ENCODE results near the gene ITCH. TPM values are rescaled to one million over a fixed set of nuclear protein-coding genes. Genes with fewer than 3 reads are reported as not detected.
"Not testable (repeated sequence)": the region's sequence is repeated elsewhere in the genome, so short reads cannot be mapped to it uniquely, and the experiment has no call there.

The ITCH gene
- total RNA-seq, 4 donors from 2014 or later, result 37.4 to 48.4 (median 43.4) TPM

- Histone ChIP-seq H3K9me3 (no peaks in the 10 kb centered on the region), H3K27me3 (no peaks in the 10 kb centered on the region), H3K4me3 (no peak overlapping the region), H3K27ac (no peak overlapping the region), H3K4me1 (no peaks in the 10 kb centered on the region), H3K36me3 (peaks cover 53% of the 10 kb centered on the region)
- no peak for DNase-seq (ENCODE audit: low spot score in 2 of 2)
- WGBS, result 80% methylated on average over 2 of the region's 2 CpGs
- TF ChIP-seq, protein P1, sequence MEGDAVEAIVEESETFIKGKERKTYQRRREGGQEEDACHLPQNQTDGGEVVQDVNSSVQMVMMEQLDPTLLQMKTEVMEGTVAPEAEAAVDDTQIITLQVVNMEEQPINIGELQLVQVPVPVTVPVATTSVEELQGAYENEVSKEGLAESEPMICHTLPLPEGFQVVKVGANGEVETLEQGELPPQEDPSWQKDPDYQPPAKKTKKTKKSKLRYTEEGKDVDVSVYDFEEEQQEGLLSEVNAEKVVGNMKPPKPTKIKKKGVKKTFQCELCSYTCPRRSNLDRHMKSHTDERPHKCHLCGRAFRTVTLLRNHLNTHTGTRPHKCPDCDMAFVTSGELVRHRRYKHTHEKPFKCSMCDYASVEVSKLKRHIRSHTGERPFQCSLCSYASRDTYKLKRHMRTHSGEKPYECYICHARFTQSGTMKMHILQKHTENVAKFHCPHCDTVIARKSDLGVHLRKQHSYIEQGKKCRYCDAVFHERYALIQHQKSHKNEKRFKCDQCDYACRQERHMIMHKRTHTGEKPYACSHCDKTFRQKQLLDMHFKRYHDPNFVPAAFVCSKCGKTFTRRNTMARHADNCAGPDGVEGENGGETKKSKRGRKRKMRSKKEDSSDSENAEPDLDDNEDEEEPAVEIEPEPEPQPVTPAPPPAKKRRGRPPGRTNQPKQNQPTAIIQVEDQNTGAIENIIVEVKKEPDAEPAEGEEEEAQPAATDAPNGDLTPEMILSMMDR (IDR thresholded peaks at IDR 0.05), result no peak
- no peak for TF ChIP-seq EP300 (IDR thresholded peaks at IDR 0.05)
These were observed 63.0 kb downstream of the ITCH start for GRCh38 chr20:34426026-34426425.

DNA sequence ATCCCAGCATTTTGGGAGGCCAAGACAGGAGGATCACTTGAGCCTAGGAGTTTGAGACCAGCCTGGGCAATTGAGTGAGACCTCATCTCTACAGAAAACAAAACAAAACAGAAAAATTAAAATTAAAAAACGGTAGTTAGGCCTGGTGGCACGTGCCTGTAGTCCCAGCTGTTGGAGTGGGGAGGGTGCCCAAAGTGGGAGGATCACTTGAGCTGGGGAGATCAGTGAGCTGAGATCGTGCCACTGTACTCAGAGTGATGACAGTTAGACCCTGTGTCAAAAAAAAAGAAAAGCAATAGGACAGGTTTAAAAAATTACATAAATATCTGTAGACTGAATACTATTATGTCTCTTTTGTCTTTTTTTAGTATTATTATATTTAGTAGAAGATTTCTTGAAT is 64.3 kb downstream of the ITCH start:
- TF ChIP-seq, protein P1 (IDR thresholded peaks at IDR 0.05), result no peak
- TF ChIP-seq POLR2A (IDR thresholded peaks at IDR 0.05), result no peak
- no peaks in the 10 kb centered on the region for H3K27me3 ChIP-seq
- no peak overlapping the region for H3K27ac ChIP-seq
- DNase-seq (ENCODE audit: low spot score in 2 of 2), result no peak
- 59% methylated on average over 3 of the region's 3 CpGs for WGBS
- no peaks in the 10 kb centered on the region for H3K4me1 ChIP-seq
- H3K9me3 ChIP-seq, result no peaks in the 10 kb centered on the region
- no peak overlapping the region for H3K4me3 ChIP-seq
- H3K36me3 ChIP-seq, result peaks cover 44% of the 10 kb centered on the region

- H3K4me1 ChIP-seq, result no peaks in the 10 kb centered on the region
- H3K27me3 ChIP-seq, result no peaks in the 10 kb centered on the region
- H3K4me3 ChIP-seq, result no peak overlapping the region
- H3K36me3 ChIP-seq, result peaks cover 42% of the 10 kb centered on the region
- no peak for DNase-seq (ENCODE audit: low spot score in 2 of 2)
- no peaks in the 10 kb centered on the region for H3K9me3 ChIP-seq
- no peak overlapping the region for H3K27ac ChIP-seq
- TF ChIP-seq POLR2A (IDR thresholded peaks at IDR 0.05), result no peak
- TF ChIP-seq EP300 (IDR thresholded peaks at IDR 0.05), result no peak
- TF ChIP-seq, protein P1 (IDR thresholded peaks at IDR 0.05), result no peak
- TF ChIP-seq POLR2AphosphoS5 (IDR thresholded peaks at IDR 0.05), result no peak
These were observed 64.7 kb downstream of the ITCH start for GRCh38 chr20:34427784-34428183.

GRCh38 chr20:34431168-34431567 is 68.1 kb downstream of the ITCH start:
- no peaks in the 10 kb centered on the region for H3K9me3 ChIP-seq
- H3K27ac ChIP-seq, result no peak overlapping the region
- H3K4me1 ChIP-seq, result no peaks in the 10 kb centered on the region
- TF ChIP-seq, protein P1 (IDR thresholded peaks at IDR 0.05), result no peak
- no peak for TF ChIP-seq POLR2A (IDR thresholded peaks at IDR 0.05)
- no peak for TF ChIP-seq EP300 (IDR thresholded peaks at IDR 0.05)
- TF ChIP-seq POLR2AphosphoS5 (IDR thresholded peaks at IDR 0.05), result no peak
- 95% methylated on average over 3 of the region's 3 CpGs for WGBS
- no peaks in the 10 kb centered on the region for H3K27me3 ChIP-seq
- no peak overlapping the region for H3K4me3 ChIP-seq
- no peak for DNase-seq (ENCODE audit: low spot score in 2 of 2)
- H3K36me3 ChIP-seq, result peaks cover 25% of the 10 kb centered on the region

GRCh38 chr20:34432663-34433062 is 69.6 kb downstream of the ITCH start:
- WGBS, result 96% methylated on average over 6 of the region's 6 CpGs
- not testable (repeated sequence) for H3K4me1 ChIP-seq; H3K9me3 ChIP-seq; H3K4me3 ChIP-seq; H3K27me3 ChIP-seq; H3K27ac ChIP-seq; DNase-seq (ENCODE audit: low spot score in 2 of 2)
- H3K36me3 ChIP-seq, result peaks cover 19% of the 10 kb centered on the region

DNA sequence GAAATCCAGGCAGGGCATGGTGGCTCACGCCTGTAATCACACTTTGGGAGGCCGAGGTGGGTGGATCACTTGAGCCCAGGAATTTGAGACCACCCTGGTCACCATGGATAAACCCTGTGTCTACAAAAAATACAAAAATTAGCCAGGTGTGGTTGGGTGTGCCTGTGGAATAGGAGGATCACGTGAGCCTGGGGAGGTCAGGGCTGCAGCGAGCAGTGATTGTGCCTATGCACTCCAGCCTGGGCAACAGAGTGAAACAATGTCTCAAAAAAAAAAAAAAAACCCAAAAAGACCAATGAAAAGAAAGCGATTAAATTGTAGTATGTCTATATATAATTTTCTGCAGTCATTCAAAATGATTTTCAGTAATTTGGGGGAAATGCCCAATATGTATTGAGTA is 70.3 kb downstream of the ITCH start:
- Histone ChIP-seq H3K27ac (no peak overlapping the region), H3K27me3 (no peaks in the 10 kb centered on the region), H3K4me3 (no peak overlapping the region), H3K36me3 (peaks cover 26% of the 10 kb centered on the region), H3K4me1 (no peaks in the 10 kb centered on the region), H3K9me3 (no peaks in the 10 kb centered on the region)
- no peak for DNase-seq (ENCODE audit: low spot score in 2 of 2)
- 95% methylated on average over 5 of the region's 5 CpGs for WGBS
- TF ChIP-seq POLR2A (IDR thresholded peaks at IDR 0.05) (no peak), EP300 (IDR thresholded peaks at IDR 0.05) (no peak), POLR2AphosphoS5 (IDR thresholded peaks at IDR 0.05) (no peak)
- TF ChIP-seq, protein P1 (IDR thresholded peaks at IDR 0.05), result no peak
